Tibial artery (tissue), 4 donors: ENCODE data around the gene TEX10.

Experiments
- DNase-seq, 2 donors: peaks; one replicate each; pipeline ENCODE4 v3.0.0-alpha.2; 2019
- H3K27ac ChIP-seq, 2 donors: fragments of 200-600 bp; sonication (generic) in 1 of 2; 1 replicate in 1 of 2; 2 replicates in 1 of 2; pipeline ENCODE4 v1.5.1; 2018 to 2019; ENCODE audit warnings: mild to moderate bottlenecking in 1 of 2
- H3K27me3 ChIP-seq, 2 donors: fragments of 200-600 bp; sonication (generic) in 1 of 2; one replicate each; pipeline versions ENCODE4 v1.5.1 to v1.6.0; 2016 to 2019
- H3K36me3 ChIP-seq, 3 donors: fragments of 200-600 bp; sonication (generic) in 2 of 3; one replicate each; pipeline ENCODE4 v1.5.1; 2016 to 2019; ENCODE audit warnings: mild to moderate bottlenecking in 2 of 3
- H3K4me1 ChIP-seq, 4 donors: fragments of 200-600 bp; sonication (generic) in 2 of 4; 1 replicate in 3 of 4; 2 replicates in 1 of 4; pipeline ENCODE4 v1.5.1; 2016 to 2019
- H3K4me3 ChIP-seq, 2 donors: fragments of 200-600 bp; sonication (generic) in 1 of 2; 1 replicate in 1 of 2; 2 replicates in 1 of 2; pipeline ENCODE4 v1.5.1; 2018 to 2019; ENCODE audit warnings: mild to moderate bottlenecking in 2 of 2
- H3K9me3 ChIP-seq, 3 donors: fragments of 200-600 bp; sonication (generic) in 1 of 3; one replicate each; pipeline ENCODE4 v1.5.1; 2016 to 2019
- intact Hi-C: fragments of 100-400 bp; cut with DNase I; formaldehyde crosslinking; loops from one replicate; pipeline ENCODE4 v1.15.0; 2023; ENCODE audit warnings: low total_unique reads
- TF ChIP-seq, protein P1 (sequence below), 2 experiments: fragments of 200-600 bp in 1 of 2; fragments of 450-650 bp in 1 of 2; IDR thresholded peaks; one replicate each; pipeline ENCODE4 v1.5.1; 2017 to 2019; ENCODE audit warnings: antibody characterized with exemption in 2 of 2, mild to moderate bottlenecking in 1 of 2, moderate library complexity in 1 of 2

The TEX10 gene

DNA sequence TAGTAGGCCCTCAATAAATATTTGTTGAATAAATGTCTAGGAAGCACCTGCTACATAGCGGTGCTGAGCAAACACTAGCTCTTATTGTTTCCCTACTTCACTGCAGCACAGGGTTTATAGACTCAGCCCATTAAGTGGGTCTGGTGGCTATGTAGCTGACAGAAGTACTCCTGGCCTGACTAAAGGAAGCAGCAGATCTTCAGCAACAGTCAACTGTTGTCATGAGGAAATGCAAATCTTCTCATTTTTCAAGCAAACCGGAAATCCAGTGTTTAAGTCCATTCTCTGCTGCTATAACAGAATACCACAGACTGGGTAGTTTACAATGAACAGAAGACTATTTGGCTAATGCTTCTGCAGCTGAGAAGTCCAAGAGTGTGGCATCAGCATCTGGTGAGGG, 2.8 kb upstream of the TEX10 start:
- H3K36me3 ChIP-seq: no peaks in the 10 kb centered on the region
- H3K4me3 ChIP-seq: no peak overlapping the region
- H3K27ac ChIP-seq: no peak overlapping the region
- H3K9me3 ChIP-seq: no peaks in the 10 kb centered on the region
- TF ChIP-seq, protein P1, sequence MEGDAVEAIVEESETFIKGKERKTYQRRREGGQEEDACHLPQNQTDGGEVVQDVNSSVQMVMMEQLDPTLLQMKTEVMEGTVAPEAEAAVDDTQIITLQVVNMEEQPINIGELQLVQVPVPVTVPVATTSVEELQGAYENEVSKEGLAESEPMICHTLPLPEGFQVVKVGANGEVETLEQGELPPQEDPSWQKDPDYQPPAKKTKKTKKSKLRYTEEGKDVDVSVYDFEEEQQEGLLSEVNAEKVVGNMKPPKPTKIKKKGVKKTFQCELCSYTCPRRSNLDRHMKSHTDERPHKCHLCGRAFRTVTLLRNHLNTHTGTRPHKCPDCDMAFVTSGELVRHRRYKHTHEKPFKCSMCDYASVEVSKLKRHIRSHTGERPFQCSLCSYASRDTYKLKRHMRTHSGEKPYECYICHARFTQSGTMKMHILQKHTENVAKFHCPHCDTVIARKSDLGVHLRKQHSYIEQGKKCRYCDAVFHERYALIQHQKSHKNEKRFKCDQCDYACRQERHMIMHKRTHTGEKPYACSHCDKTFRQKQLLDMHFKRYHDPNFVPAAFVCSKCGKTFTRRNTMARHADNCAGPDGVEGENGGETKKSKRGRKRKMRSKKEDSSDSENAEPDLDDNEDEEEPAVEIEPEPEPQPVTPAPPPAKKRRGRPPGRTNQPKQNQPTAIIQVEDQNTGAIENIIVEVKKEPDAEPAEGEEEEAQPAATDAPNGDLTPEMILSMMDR (IDR thresholded peaks at IDR 0.05): no peak
- no peaks in the 10 kb centered on the region for H3K27me3 ChIP-seq
- peaks cover 0 to 18% (median 9%) of the 10 kb centered on the region in 4 donors for H3K4me1 ChIP-seq
- DNase-seq: no peak
- intact Hi-C loops: no loop called here

DNA sequence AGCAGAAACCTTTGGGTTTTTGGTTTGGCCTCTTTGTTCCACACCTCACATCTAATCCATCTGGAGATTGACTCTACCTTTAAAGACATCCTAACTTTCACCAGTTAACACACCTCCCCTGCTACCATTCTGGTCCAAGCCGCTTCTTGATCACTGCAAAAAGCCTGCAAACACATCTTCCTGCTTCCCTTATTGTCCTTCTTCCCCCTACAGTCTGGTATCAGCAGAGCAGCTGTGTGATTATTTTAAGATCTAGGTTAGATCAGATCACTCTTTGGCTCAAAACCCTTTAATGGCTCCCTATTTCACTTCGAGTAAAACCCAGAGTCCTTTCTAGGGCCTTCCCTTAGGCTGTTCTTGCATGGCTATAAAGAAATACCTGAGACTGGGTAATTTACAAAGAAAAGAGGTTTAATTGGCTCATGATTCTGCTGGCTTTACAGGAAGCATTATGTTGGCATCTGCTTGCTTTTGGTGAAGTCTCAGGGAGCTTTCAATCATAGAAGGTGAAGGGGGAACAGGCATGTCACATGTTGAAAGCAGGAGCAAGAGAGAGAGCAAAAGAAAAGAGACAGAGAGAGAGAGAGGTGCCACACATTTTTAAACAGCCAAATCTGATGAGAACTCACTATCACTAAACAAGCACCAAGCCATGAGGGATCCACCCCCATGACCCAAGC, 1.5 kb upstream of the TEX10 start:
- H3K27me3 ChIP-seq: no peaks in the 10 kb centered on the region
- no peak overlapping the region for H3K4me3 ChIP-seq
- TF ChIP-seq, protein P1 (IDR thresholded peaks at IDR 0.05): no peak
- H3K4me1 ChIP-seq: peaks cover 0 to 24% (median 9%) of the 10 kb centered on the region in 4 donors
- intact Hi-C loops: loop anchor here (5.0 kb wide), 1 partner anchor 73 kb away; the partner anchor contains the start of gene MSANTD3
- DNase-seq: no peak
- H3K9me3 ChIP-seq: no peaks in the 10 kb centered on the region
- no peak overlapping the region for H3K27ac ChIP-seq
- no peaks in the 10 kb centered on the region for H3K36me3 ChIP-seq

DNA sequence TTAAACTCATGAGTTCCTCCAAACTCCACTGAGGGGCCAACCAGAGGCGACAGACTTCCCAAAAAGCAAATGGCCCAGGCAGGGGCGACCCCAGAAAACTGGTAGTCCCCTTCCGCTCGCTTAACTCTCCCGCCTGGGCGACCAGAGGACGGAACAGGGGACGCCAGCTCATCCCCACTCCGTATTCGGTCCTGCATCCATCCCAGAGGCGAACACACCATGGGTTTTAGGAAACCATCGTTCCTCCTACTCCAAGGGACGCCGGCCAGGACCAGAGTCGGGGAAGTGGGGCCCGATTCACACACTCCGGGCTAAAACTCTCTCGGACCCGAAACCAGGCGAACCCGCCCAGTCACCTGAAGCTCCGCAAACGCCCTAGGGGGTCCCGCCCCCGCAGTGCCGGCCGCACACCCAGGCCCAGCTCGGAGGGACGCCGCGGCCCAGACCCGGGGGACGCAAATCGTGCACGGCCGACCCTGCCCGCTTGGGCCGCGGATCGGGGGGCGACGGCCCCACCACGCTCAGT, 478 bp downstream of the TEX10 start:
- no peaks in the 10 kb centered on the region for H3K9me3 ChIP-seq
- no peaks in the 10 kb centered on the region for H3K27me3 ChIP-seq
- H3K36me3 ChIP-seq: no peaks in the 10 kb centered on the region
- peak; percentile 28 to 71 for DNase-seq
- H3K4me1 ChIP-seq: peaks cover 0 to 24% (median 9%) of the 10 kb centered on the region in 4 donors
- TF ChIP-seq, protein P1 (IDR thresholded peaks at IDR 0.05): no peak
- intact Hi-C loops: loop anchor here (5.0 kb wide), 1 partner anchor 75 kb away; the partner anchor contains the start of gene MSANTD3
- peak overlapping the region; percentile 95 to 100 for H3K4me3 ChIP-seq
- H3K27ac ChIP-seq: peak overlapping the region; percentile 86 to 94

DNA sequence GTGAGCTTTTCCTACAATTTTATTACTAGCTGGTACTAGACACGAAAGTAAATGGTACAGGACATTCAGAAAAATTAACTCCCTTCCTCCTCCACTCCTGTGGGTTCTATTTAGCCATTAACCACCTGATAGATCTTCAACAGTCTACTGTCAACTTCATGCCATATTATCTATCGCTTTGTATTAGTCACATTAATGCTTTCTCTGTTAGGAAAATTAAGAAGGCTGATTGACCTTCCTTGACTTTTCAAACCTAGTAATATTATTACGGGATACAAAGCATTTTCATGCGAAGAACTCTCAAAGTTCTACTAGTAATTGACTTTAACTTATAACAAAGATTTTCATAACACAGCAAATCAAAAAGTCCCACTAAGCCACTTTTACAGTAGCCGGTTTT, 1.2 kb downstream of the TEX10 start:
- H3K36me3 ChIP-seq: peaks cover 0 to 3% (median 0%) of the 10 kb centered on the region in 3 donors
- peaks cover 0 to 24% (median 9%) of the 10 kb centered on the region in 4 donors for H3K4me1 ChIP-seq
- TF ChIP-seq, protein P1 (IDR thresholded peaks at IDR 0.05): no peak
- H3K9me3 ChIP-seq: no peaks in the 10 kb centered on the region
- peak overlapping the region in 1 of 2 donors; percentile 86 for H3K27ac ChIP-seq
- no peaks in the 10 kb centered on the region for H3K27me3 ChIP-seq
- DNase-seq: no peak
- intact Hi-C loops: loop anchor here (5.0 kb wide), 1 partner anchor 76 kb away; the partner anchor contains the start of gene MSANTD3
- H3K4me3 ChIP-seq: peak overlapping the region; percentile 95 to 100

DNA sequence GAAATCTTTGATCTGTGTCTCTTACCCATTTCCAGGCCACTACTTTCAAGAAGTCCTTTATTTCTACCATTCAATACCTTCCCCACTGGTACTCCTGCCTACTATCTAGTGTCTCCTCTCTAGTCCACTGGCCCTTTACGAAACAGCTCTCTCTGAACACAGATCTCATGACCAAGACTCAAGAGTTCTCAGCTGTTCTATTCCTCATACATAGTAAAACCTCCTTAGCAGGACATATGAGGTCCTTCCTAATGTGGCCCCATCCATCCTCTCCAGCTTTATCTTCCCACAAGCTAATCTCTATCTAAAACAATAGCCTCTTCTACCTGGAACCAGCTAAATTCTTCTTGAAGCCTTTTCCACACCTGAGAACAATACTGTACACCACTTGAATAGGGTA, 2.6 kb downstream of the TEX10 start:
- Histone ChIP-seq H3K4me1 (peaks cover 0 to 24% (median 9%) of the 10 kb centered on the region in 4 donors), H3K27ac (no peak overlapping the region), H3K27me3 (no peaks in the 10 kb centered on the region), H3K9me3 (no peaks in the 10 kb centered on the region), H3K36me3 (peaks cover 0 to 14% (median 13%) of the 10 kb centered on the region in 3 donors), H3K4me3 (no peak overlapping the region)
- intact Hi-C loops: loop anchor here (5.0 kb wide), 1 partner anchor 77 kb away; the partner anchor contains the start of gene MSANTD3
- TF ChIP-seq, protein P1 (IDR thresholded peaks at IDR 0.05): no peak
- no peak for DNase-seq
